ENCODE results near the gene HDAC7. TPM values are rescaled to one million over a fixed set of nuclear protein-coding genes. Genes with fewer than 3 reads are reported as not detected.

HDAC7 gene
- polyA plus RNA-seq, 2 donors, result 20.9 to 35.6 TPM

DNA sequence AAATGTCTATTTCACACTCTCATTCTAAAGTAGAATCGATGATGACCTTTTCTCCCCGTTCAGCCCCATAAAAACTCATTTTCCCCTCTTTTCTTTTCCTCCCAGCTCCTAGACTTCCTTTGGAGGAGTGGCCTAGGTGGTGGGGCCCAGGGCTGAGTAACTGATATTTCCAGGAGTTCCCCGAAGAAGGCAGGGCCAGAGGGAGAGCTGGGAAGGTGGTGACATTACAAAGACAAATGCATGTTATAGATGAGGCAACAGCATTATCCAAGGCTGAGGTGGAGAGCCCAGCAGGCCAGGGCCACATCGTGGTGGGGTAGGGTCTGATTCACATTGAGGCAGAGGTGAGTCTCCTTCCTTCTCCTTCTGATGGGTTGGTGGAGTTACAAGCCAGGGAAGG lies 22.2 kb upstream of the HDAC7 start:
- H3K27me3 ChIP-seq (ENCODE audit: control insufficient read depth in 1 of 2, insufficient read depth in 2 of 2, low read length in 2 of 2), result no peaks in the 10 kb centered on the region
- peaks cover 4 to 10% of the 10 kb centered on the region in 2 donors for H3K4me1 ChIP-seq (ENCODE audit: control insufficient read depth in 2 of 2, insufficient read depth in 2 of 2, low read length in 1 of 2)
- WGBS, 2 donors, result 60 to 65% methylated on average over 4 of the region's 4 CpGs
- peaks cover 0 to 18% of the 10 kb centered on the region in 2 donors for H3K36me3 ChIP-seq (ENCODE audit: control insufficient read depth in 2 of 2, insufficient read depth in 2 of 2, low read length in 1 of 2)
- no peak overlapping the region for H3K27ac ChIP-seq (ENCODE audit: low read depth in 2 of 2, low read length in 1 of 2)
- H3K9me3 ChIP-seq (ENCODE audit: control insufficient read depth in 2 of 2, insufficient read depth in 1 of 2, low read depth in 1 of 2, low read length in 1 of 2), result no peaks in the 10 kb centered on the region
- no peak overlapping the region for H3K4me3 ChIP-seq (ENCODE audit: low read depth in 1 of 2, low read length in 2 of 2)

DNA sequence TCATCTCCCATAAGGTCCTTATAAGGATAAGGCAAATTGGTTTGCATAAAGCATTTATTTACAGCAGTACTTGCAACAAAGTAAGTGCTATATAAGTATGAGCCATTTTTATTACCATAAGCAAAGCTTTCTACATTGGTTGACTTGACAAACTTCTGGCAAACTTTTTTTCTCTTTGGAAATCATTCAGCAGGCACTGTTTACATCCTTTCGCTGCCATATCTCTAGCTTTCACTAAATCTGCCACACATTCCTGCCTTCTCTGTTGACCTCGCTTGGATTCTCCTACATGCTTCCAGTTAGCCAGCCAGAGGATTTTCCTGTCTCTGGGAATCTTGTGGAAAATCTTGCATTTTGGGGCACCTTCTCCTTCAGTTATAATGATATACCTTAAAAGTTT lies 21.8 kb upstream of the HDAC7 start:
- WGBS, 2 donors, result 48 to 71% methylated on average over 2 of the region's 2 CpGs
- Histone ChIP-seq H3K27ac (ENCODE audit: low read depth in 2 of 2, low read length in 1 of 2) (no peak overlapping the region), H3K27me3 (ENCODE audit: control insufficient read depth in 1 of 2, insufficient read depth in 2 of 2, low read length in 2 of 2) (no peaks in the 10 kb centered on the region)

DNA sequence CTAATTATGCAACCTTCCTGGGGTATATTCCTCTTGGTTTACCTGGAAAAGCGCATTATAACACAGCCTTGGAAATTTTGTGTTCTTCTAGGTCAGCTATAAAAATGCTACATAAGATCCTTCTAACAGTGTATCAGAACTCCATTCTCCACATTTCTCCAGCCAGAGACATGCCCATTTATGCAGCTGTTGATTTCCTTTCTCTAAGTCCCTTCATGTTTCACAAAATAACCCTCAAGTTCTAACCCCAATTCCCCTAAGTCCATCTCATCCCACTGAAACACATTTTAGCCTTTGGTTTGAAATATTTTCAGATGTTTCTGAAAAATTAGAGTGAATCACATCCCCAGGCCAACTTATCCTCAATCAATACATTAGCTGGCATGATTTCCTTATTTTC lies 20.9 kb upstream of the HDAC7 start:
- Histone ChIP-seq H3K36me3 (ENCODE audit: control insufficient read depth in 2 of 2, insufficient read depth in 2 of 2, low read length in 1 of 2) (peaks cover 0 to 10% of the 10 kb centered on the region in 2 donors), H3K27ac (ENCODE audit: low read depth in 2 of 2, low read length in 1 of 2) (no peak overlapping the region), H3K4me1 (ENCODE audit: control insufficient read depth in 2 of 2, insufficient read depth in 2 of 2, low read length in 1 of 2) (peaks cover 4 to 10% of the 10 kb centered on the region in 2 donors), H3K27me3 (ENCODE audit: control insufficient read depth in 1 of 2, insufficient read depth in 2 of 2, low read length in 2 of 2) (no peaks in the 10 kb centered on the region), H3K9me3 (ENCODE audit: control insufficient read depth in 2 of 2, insufficient read depth in 1 of 2, low read depth in 1 of 2, low read length in 1 of 2) (no peaks in the 10 kb centered on the region), H3K4me3 (ENCODE audit: low read depth in 1 of 2, low read length in 2 of 2) (no peak overlapping the region)
- 90 to 97% methylated on average over 1 of the region's 1 CpG for WGBS, 2 donors

More for the DNA sequence above, 21.8 kb upstream of the HDAC7 start:
- Histone ChIP-seq H3K36me3 (ENCODE audit: control insufficient read depth in 2 of 2, insufficient read depth in 2 of 2, low read length in 1 of 2) (peaks cover 0 to 15% of the 10 kb centered on the region in 2 donors), H3K4me1 (ENCODE audit: control insufficient read depth in 2 of 2, insufficient read depth in 2 of 2, low read length in 1 of 2) (peaks cover 4 to 10% of the 10 kb centered on the region in 2 donors), H3K4me3 (ENCODE audit: low read depth in 1 of 2, low read length in 2 of 2) (no peak overlapping the region), H3K9me3 (ENCODE audit: control insufficient read depth in 2 of 2, insufficient read depth in 1 of 2, low read depth in 1 of 2, low read length in 1 of 2) (no peaks in the 10 kb centered on the region)

DNA sequence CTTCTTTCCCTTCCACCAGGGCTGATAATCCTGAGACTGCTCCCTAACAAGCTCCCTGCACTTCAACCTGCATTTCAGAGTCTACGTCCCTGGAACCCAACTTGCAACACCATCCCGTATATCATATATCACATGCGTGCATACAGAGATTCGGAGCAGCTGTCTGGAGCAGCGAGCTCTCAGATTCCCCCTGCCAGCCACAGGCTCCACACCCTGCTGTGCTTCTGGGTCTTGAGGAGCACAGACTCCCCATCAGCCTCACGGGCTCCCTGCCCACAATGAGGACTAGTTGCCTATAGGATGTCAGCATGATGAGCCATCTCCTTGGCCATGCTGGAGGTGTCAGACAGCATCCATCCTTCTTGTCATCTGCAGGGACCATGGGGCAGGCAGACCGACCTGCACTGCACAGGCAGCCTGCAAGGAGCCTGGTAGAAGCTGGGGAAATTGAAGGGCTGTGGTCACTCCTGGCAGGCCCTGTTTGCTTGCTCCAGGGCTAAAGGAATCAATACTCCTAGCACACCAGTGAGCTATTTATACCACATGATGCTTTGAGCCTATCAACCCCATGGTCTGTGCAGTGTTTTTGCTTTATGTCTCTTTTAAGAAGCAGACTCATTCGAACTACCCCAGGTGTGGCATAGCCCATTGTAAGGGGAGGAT lies 19.6 kb upstream of the HDAC7 start:
- Histone ChIP-seq H3K27ac (ENCODE audit: low read depth in 2 of 2, low read length in 1 of 2) (no peak overlapping the region), H3K4me1 (ENCODE audit: control insufficient read depth in 2 of 2, insufficient read depth in 2 of 2, low read length in 1 of 2) (peaks cover 0 to 2% of the 10 kb centered on the region in 2 donors), H3K27me3 (ENCODE audit: control insufficient read depth in 1 of 2, insufficient read depth in 2 of 2, low read length in 2 of 2) (no peaks in the 10 kb centered on the region), H3K4me3 (ENCODE audit: low read depth in 1 of 2, low read length in 2 of 2) (no peak overlapping the region), H3K9me3 (ENCODE audit: control insufficient read depth in 2 of 2, insufficient read depth in 1 of 2, low read depth in 1 of 2, low read length in 1 of 2) (no peaks in the 10 kb centered on the region), H3K36me3 (ENCODE audit: control insufficient read depth in 2 of 2, insufficient read depth in 2 of 2, low read length in 1 of 2) (peaks cover 0 to 4% of the 10 kb centered on the region in 2 donors)
- WGBS, 2 donors, result 71 to 75% methylated on average over 8 of the region's 8 CpGs

DNA sequence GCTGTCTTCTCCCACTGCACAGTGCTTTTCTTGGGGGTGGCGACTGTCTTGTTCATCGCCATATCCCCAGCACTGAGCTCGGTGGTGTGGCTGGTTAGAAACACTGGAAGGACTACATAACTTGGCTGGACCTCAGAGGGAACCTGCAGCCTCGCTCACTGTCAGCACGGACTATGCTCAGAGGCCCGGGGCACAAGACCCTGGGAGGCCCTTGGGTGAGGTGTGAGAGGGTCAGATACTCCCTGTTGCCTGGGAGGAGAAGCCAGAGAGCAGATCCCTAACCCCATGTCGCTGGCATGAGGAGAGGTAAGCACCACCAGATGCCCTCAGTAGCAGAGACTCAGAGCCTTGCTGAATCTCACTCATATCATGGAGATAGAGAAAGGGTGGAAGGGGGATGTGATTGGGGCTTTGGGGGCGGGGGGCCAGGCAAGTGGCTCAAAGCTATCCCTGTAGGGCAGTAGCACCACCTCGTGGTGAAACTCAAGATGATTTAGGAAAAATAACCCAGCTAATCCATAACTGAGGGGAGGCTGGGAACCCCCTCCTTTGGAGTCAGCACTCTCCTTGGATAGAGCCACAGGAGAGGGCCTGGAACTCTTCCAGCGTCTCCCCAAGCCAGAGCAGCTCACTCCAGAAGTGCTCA lies 18.7 kb upstream of the HDAC7 start:
- Histone ChIP-seq H3K4me1 (ENCODE audit: control insufficient read depth in 2 of 2, insufficient read depth in 2 of 2, low read length in 1 of 2) (no peaks in the 10 kb centered on the region), H3K27ac (ENCODE audit: low read depth in 2 of 2, low read length in 1 of 2) (no peak overlapping the region), H3K36me3 (ENCODE audit: control insufficient read depth in 2 of 2, insufficient read depth in 2 of 2, low read length in 1 of 2) (peaks cover 0 to under 1% of the 10 kb centered on the region in 2 donors), H3K9me3 (ENCODE audit: control insufficient read depth in 2 of 2, insufficient read depth in 1 of 2, low read depth in 1 of 2, low read length in 1 of 2) (no peaks in the 10 kb centered on the region), H3K27me3 (ENCODE audit: control insufficient read depth in 1 of 2, insufficient read depth in 2 of 2, low read length in 2 of 2) (no peaks in the 10 kb centered on the region), H3K4me3 (ENCODE audit: low read depth in 1 of 2, low read length in 2 of 2) (no peak overlapping the region)
- 38% methylated on average over 10 of the region's 10 CpGs for WGBS, 2 donors

DNA sequence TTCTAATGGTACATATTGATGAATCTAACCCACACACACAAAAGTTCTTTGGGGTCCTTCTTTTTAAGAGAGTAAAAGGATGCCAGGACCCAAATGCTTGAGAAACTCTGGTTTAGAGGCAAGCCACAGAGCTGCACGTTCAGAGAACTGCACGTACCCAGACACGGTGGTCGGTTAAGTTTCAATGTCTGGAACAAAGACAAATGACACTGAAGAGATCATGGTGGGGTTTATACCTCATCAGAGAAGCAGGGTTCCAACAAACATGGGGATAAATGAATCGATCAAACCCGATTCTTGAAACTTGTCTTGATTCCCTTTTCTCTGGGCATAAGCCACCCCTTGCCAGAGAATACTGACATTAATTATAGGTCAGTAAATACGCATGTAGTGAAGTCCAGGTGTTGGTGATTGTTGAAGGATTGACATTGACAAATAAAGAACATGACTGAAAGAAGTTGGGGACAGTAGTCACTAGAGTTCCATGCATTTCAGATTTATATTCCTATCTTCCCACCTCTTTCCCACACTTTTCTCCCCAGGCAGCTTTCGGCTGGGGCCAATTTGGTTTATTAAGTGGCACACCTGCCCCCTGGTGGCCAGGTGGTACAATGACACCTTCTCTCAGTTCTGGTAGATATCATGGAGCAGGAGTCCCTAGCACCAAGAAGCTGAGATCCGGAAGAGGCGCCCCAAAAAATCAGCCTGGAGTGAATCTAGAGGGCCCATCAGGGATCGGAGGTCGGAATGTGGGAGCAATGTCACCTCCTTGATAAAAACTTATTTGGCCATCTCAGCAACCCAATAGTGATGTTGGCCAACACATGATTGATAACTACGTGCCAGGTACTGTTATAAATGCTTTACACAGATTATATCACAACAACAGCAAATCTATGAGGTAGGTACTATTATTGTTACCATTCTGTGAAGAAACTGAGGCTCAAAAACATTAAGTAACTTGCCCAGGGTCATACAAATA lies 17.8 kb upstream of the HDAC7 start:
- H3K27ac ChIP-seq (ENCODE audit: low read depth in 2 of 2, low read length in 1 of 2), result no peak overlapping the region
- whole genome bisulfite sequencing, 2 donors, result 50 to 56% methylated on average over 13 of the region's 13 CpGs
- H3K4me1 ChIP-seq (ENCODE audit: control insufficient read depth in 2 of 2, insufficient read depth in 2 of 2, low read length in 1 of 2), result no peaks in the 10 kb centered on the region
- no peaks in the 10 kb centered on the region for H3K9me3 ChIP-seq (ENCODE audit: control insufficient read depth in 2 of 2, insufficient read depth in 1 of 2, low read depth in 1 of 2, low read length in 1 of 2)
- no peaks in the 10 kb centered on the region for H3K27me3 ChIP-seq (ENCODE audit: control insufficient read depth in 1 of 2, insufficient read depth in 2 of 2, low read length in 2 of 2)
- H3K4me3 ChIP-seq (ENCODE audit: low read depth in 1 of 2, low read length in 2 of 2), result no peak overlapping the region
- H3K36me3 ChIP-seq (ENCODE audit: control insufficient read depth in 2 of 2, insufficient read depth in 2 of 2, low read length in 1 of 2), result no peaks in the 10 kb centered on the region

GRCh38 chr12:47835831-47836155 lies 16.1 kb upstream of the HDAC7 start:
- H3K27me3 ChIP-seq (ENCODE audit: control insufficient read depth in 1 of 2, insufficient read depth in 2 of 2, low read length in 2 of 2), result no peaks in the 10 kb centered on the region
- H3K9me3 ChIP-seq (ENCODE audit: control insufficient read depth in 2 of 2, insufficient read depth in 1 of 2, low read depth in 1 of 2, low read length in 1 of 2), result no peaks in the 10 kb centered on the region
- H3K27ac ChIP-seq (ENCODE audit: low read depth in 2 of 2, low read length in 1 of 2), result no peak overlapping the region
- no peak overlapping the region for H3K4me3 ChIP-seq (ENCODE audit: low read depth in 1 of 2, low read length in 2 of 2)
- WGBS, 2 donors, result 63 to 78% methylated on average over 3 of the region's 3 CpGs
- H3K36me3 ChIP-seq (ENCODE audit: control insufficient read depth in 2 of 2, insufficient read depth in 2 of 2, low read length in 1 of 2), result no peaks in the 10 kb centered on the region
- no peaks in the 10 kb centered on the region for H3K4me1 ChIP-seq (ENCODE audit: control insufficient read depth in 2 of 2, insufficient read depth in 2 of 2, low read length in 1 of 2)

GRCh38 chr12:47835006-47835830 lies 15.5 kb upstream of the HDAC7 start:
- no peak overlapping the region for H3K4me3 ChIP-seq (ENCODE audit: low read depth in 1 of 2, low read length in 2 of 2)
- no peaks in the 10 kb centered on the region for H3K4me1 ChIP-seq (ENCODE audit: control insufficient read depth in 2 of 2, insufficient read depth in 2 of 2, low read length in 1 of 2)
- H3K36me3 ChIP-seq (ENCODE audit: control insufficient read depth in 2 of 2, insufficient read depth in 2 of 2, low read length in 1 of 2), result no peaks in the 10 kb centered on the region
- no peaks in the 10 kb centered on the region for H3K27me3 ChIP-seq (ENCODE audit: control insufficient read depth in 1 of 2, insufficient read depth in 2 of 2, low read length in 2 of 2)
- 88% methylated on average over 12 of the region's 12 CpGs for WGBS, 2 donors
- H3K27ac ChIP-seq (ENCODE audit: low read depth in 2 of 2, low read length in 1 of 2), result no peak overlapping the region
- no peaks in the 10 kb centered on the region for H3K9me3 ChIP-seq (ENCODE audit: control insufficient read depth in 2 of 2, insufficient read depth in 1 of 2, low read depth in 1 of 2, low read length in 1 of 2)
